ENCODE data around the gene MADD.

DNA sequence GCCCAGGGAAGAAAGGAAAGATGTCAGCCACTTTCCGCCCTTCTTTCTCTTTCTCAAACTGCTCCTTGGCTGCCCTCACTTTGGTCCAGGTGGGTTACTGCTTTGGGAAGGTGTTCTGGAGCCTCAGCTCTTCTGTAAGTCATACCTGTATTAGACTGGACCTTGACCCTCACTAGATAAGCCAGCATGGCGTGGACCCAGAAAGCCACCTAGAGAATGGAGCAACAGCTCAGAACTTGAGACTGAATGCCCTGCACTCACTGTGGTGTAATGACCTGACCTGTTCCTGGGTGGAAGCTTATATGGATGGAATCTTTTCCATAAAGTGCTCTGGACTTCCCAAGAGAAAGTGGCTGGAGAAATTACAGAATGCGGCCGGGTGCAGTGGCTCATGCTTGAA, 36.9 kb upstream of the MADD start:
- TF ChIP-seq TAF1 (IDR thresholded peaks at IDR 0.05; ENCODE audit: borderline replicate concordance, low read depth, low read length), result no peak
- no peak for TF ChIP-seq POLR2A (IDR thresholded peaks at IDR 0.05; ENCODE audit: low read depth, low read length)
